ENCODE data around the gene MAP3K14. TPM values are rescaled to one million over a fixed set of nuclear protein-coding genes. Genes with fewer than 3 reads are reported as not detected.

The MAP3K14 gene
- total RNA-seq, 1 donor from 2014 or later, result 1.6 TPM

GRCh38 chr17:45273551-45273957, 43.3 kb downstream of the MAP3K14 start:
- Histone ChIP-seq H3K9ac (ENCODE audit: low read depth in 1 of 3, low read length in 3 of 3) (peak overlapping the region in 1 of 3 donors; percentile 40), H3K36me3 (ENCODE audit: control insufficient read depth in 3 of 3, insufficient read depth in 3 of 3, low read length in 3 of 3) (peaks cover 45 to 50% (median 47%) of the 10 kb centered on the region in 3 donors), H3K4me3 (ENCODE audit: low read length in 3 of 3) (no peak overlapping the region), H3K27ac (ENCODE audit: low read depth, low read length) (no peak overlapping the region), H3K9me3 (ENCODE audit: control insufficient read depth in 3 of 3, low read length in 3 of 3) (no peaks in the 10 kb centered on the region), H3K4me1 (ENCODE audit: control insufficient read depth in 3 of 3, insufficient read depth in 3 of 3, low read length in 3 of 3) (peaks cover 12 to 31% (median 21%) of the 10 kb centered on the region in 3 donors), H3K27me3 (ENCODE audit: control insufficient read depth in 3 of 3, insufficient read depth in 3 of 3, low read length in 3 of 3) (no peaks in the 10 kb centered on the region)

DNA sequence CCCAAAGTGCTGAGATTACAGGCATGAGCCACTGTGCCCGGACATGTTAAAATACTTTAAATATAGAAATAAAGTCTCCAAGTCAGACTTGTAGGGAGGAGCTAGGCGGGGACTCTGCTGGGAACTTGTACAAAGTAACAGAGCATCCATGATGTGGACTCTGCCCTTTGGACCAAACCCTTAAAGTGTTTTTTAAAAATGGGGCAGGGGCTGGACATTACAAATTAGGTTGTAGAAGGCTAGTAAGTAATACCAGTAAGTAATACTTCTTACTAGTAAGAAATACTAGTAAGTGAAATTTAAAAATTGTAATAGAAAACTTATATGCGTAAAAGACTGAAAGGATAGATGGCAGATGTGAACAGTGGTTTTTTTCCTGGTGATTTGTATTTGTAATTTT, 45.2 kb downstream of the MAP3K14 start:
- H3K27ac ChIP-seq (ENCODE audit: low read depth, low read length), result no peak overlapping the region
- H3K9ac ChIP-seq (ENCODE audit: low read depth in 1 of 3, low read length in 3 of 3), result no peak overlapping the region
- no peaks in the 10 kb centered on the region for H3K27me3 ChIP-seq (ENCODE audit: control insufficient read depth in 3 of 3, insufficient read depth in 3 of 3, low read length in 3 of 3)
- H3K9me3 ChIP-seq (ENCODE audit: control insufficient read depth in 3 of 3, low read length in 3 of 3), result no peaks in the 10 kb centered on the region
- no peak overlapping the region for H3K4me3 ChIP-seq (ENCODE audit: low read length in 3 of 3)
- peaks cover 58 to 69% (median 66%) of the 10 kb centered on the region in 3 donors for H3K36me3 ChIP-seq (ENCODE audit: control insufficient read depth in 3 of 3, insufficient read depth in 3 of 3, low read length in 3 of 3)
- peaks cover 0 to 19% (median 10%) of the 10 kb centered on the region in 3 donors for H3K4me1 ChIP-seq (ENCODE audit: control insufficient read depth in 3 of 3, insufficient read depth in 3 of 3, low read length in 3 of 3)

GRCh38 chr17:45270828-45271418, 45.9 kb downstream of the MAP3K14 start:
- peaks cover 60 to 73% (median 72%) of the 10 kb centered on the region in 3 donors for H3K36me3 ChIP-seq (ENCODE audit: control insufficient read depth in 3 of 3, insufficient read depth in 3 of 3, low read length in 3 of 3)

DNA sequence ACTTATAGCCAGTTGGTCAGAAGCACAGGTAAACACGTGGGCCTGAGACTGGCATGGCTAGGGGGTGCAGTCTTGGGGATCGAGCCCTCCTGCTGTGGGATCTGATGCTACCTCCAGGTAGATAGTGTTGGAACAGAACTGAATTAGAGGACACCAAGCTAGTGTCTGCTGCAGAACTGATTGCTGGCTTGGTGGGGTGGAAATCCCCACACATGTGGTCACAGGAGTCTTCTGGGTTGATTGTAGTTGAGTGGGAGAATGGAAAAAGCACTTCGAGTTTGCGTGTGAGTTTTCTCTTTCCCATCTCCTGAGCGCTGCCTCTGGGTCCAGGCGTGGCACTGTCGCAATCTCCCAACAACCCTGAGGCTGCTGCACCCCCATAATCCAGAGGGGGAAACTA, 46.9 kb downstream of the MAP3K14 start:
- Histone ChIP-seq H3K9ac (ENCODE audit: low read depth in 1 of 3, low read length in 3 of 3) (no peak overlapping the region), H3K9me3 (ENCODE audit: control insufficient read depth in 3 of 3, low read length in 3 of 3) (no peaks in the 10 kb centered on the region), H3K4me1 (ENCODE audit: control insufficient read depth in 3 of 3, insufficient read depth in 3 of 3, low read length in 3 of 3) (peaks cover 0 to 29% (median 14%) of the 10 kb centered on the region in 3 donors), H3K4me3 (ENCODE audit: low read length in 3 of 3) (no peak overlapping the region), H3K27me3 (ENCODE audit: control insufficient read depth in 3 of 3, insufficient read depth in 3 of 3, low read length in 3 of 3) (no peaks in the 10 kb centered on the region), H3K36me3 (ENCODE audit: control insufficient read depth in 3 of 3, insufficient read depth in 3 of 3, low read length in 3 of 3) (peaks cover 62 to 79% (median 74%) of the 10 kb centered on the region in 3 donors), H3K27ac (ENCODE audit: low read depth, low read length) (no peak overlapping the region)

More at GRCh38 chr17:45270828-45271418, 45.9 kb downstream of the MAP3K14 start:
- Histone ChIP-seq H3K27me3 (ENCODE audit: control insufficient read depth in 3 of 3, insufficient read depth in 3 of 3, low read length in 3 of 3) (no peaks in the 10 kb centered on the region), H3K9ac (ENCODE audit: low read depth in 1 of 3, low read length in 3 of 3) (no peak overlapping the region), H3K4me3 (ENCODE audit: low read length in 3 of 3) (no peak overlapping the region), H3K9me3 (ENCODE audit: control insufficient read depth in 3 of 3, low read length in 3 of 3) (no peaks in the 10 kb centered on the region), H3K27ac (ENCODE audit: low read depth, low read length) (no peak overlapping the region), H3K4me1 (ENCODE audit: control insufficient read depth in 3 of 3, insufficient read depth in 3 of 3, low read length in 3 of 3) (peaks cover 0 to 21% (median 11%) of the 10 kb centered on the region in 3 donors)

GRCh38 chr17:45267436-45268055, 49.3 kb downstream of the MAP3K14 start:
- Histone ChIP-seq H3K27me3 (ENCODE audit: control insufficient read depth in 3 of 3, insufficient read depth in 3 of 3, low read length in 3 of 3) (no peaks in the 10 kb centered on the region), H3K9me3 (ENCODE audit: control insufficient read depth in 3 of 3, low read length in 3 of 3) (no peaks in the 10 kb centered on the region), H3K36me3 (ENCODE audit: control insufficient read depth in 3 of 3, insufficient read depth in 3 of 3, low read length in 3 of 3) (peaks cover 59 to 75% (median 67%) of the 10 kb centered on the region in 3 donors), H3K4me3 (ENCODE audit: low read length in 3 of 3) (no peak overlapping the region), H3K9ac (ENCODE audit: low read depth in 1 of 3, low read length in 3 of 3) (no peak overlapping the region), H3K4me1 (ENCODE audit: control insufficient read depth in 3 of 3, insufficient read depth in 3 of 3, low read length in 3 of 3) (peaks cover 16 to 42% (median 30%) of the 10 kb centered on the region in 3 donors), H3K27ac (ENCODE audit: low read depth, low read length) (no peak overlapping the region)

DNA sequence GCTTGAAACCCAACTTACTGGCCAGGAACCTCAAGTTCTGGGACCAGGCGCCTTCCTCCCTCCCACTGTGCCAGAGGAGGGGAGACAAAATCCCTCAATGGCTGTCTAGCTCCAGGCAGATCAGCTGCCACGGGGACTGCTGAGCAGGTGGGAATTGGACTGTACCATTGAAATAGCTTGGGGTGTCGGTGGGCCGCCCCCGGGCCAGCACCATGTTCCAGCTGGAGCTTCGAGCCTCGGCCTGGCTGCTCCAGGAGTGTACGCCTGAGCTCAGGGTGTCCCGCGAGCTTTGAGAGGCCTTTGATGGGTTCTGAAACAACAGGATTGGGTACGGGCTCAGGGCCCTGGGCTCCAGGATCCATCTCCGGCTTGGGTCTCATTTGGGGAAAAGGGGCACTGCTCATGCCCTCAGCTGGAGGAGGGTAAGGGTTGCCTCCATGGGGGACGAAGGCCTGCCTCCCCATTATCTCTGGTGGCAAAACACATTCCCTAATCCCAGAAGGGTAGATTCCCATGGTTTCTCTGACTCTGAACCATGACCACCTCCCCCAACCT, 50.4 kb downstream of the MAP3K14 start:
- Histone ChIP-seq H3K27me3 (ENCODE audit: control insufficient read depth in 3 of 3, insufficient read depth in 3 of 3, low read length in 3 of 3) (no peaks in the 10 kb centered on the region), H3K4me3 (ENCODE audit: low read length in 3 of 3) (no peak overlapping the region), H3K36me3 (ENCODE audit: control insufficient read depth in 3 of 3, insufficient read depth in 3 of 3, low read length in 3 of 3) (peaks cover 56 to 70% (median 61%) of the 10 kb centered on the region in 3 donors), H3K4me1 (ENCODE audit: control insufficient read depth in 3 of 3, insufficient read depth in 3 of 3, low read length in 3 of 3) (peaks cover 24 to 50% (median 37%) of the 10 kb centered on the region in 3 donors), H3K9ac (ENCODE audit: low read depth in 1 of 3, low read length in 3 of 3) (peak overlapping the region in 1 of 3 donors; percentile 3), H3K9me3 (ENCODE audit: control insufficient read depth in 3 of 3, low read length in 3 of 3) (no peaks in the 10 kb centered on the region), H3K27ac (ENCODE audit: low read depth, low read length) (peak overlapping the region; percentile 69)

DNA sequence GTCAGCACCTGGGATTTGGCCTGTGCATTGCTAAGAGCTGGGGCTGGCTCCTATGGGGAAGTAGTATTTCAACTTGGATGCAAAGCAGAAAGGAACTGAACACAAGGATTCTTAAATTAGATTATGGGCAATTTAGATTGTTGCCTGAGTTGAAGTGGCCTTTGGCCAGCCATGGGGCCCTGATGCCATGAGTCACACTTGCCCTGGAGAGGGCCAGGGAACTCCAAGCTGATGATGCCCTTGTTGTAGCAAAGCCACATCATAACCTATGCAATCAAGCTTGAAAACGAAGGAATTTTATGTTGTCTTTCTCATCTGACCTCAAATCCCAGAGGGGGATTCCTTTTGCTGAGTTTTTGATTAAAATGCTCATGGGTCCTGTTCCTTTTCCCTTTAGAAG, 51.0 kb downstream of the MAP3K14 start:
- H3K36me3 ChIP-seq (ENCODE audit: control insufficient read depth in 3 of 3, insufficient read depth in 3 of 3, low read length in 3 of 3), result peaks cover 53 to 67% (median 57%) of the 10 kb centered on the region in 3 donors
- H3K4me1 ChIP-seq (ENCODE audit: control insufficient read depth in 3 of 3, insufficient read depth in 3 of 3, low read length in 3 of 3), result peaks cover 30 to 57% (median 44%) of the 10 kb centered on the region in 3 donors
- H3K9me3 ChIP-seq (ENCODE audit: control insufficient read depth in 3 of 3, low read length in 3 of 3), result no peaks in the 10 kb centered on the region
- H3K9ac ChIP-seq (ENCODE audit: low read depth in 1 of 3, low read length in 3 of 3), result peak overlapping the region in 1 of 3 donors; percentile 16
- peak overlapping the region; percentile 69 for H3K27ac ChIP-seq (ENCODE audit: low read depth, low read length)
- H3K27me3 ChIP-seq (ENCODE audit: control insufficient read depth in 3 of 3, insufficient read depth in 3 of 3, low read length in 3 of 3), result no peaks in the 10 kb centered on the region
- H3K4me3 ChIP-seq (ENCODE audit: low read length in 3 of 3), result no peak overlapping the region

DNA sequence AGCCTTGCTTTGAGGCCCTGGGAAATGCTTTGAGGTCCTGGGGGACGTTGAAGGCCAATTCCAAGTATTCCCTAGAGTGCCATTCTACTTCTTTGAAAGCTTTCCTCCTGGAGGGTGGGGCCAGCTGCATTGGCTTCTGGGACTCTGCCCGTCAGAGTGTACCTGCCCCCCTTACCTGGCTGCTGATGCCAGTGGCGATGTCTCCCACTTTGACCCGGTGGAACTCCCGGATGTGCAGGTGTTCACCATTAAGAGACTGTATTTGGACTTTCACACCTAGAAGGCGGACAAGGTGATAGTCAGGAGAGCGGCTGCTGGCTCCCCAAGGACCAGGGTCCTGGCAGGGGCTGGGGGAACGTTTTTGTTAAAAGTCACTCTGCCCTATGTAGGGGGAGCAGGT, 51.8 kb downstream of the MAP3K14 start:
- Histone ChIP-seq H3K27ac (ENCODE audit: low read depth, low read length) (no peak overlapping the region), H3K9me3 (ENCODE audit: control insufficient read depth in 3 of 3, low read length in 3 of 3) (no peaks in the 10 kb centered on the region), H3K4me3 (ENCODE audit: low read length in 3 of 3) (no peak overlapping the region), H3K4me1 (ENCODE audit: control insufficient read depth in 3 of 3, insufficient read depth in 3 of 3, low read length in 3 of 3) (peaks cover 34 to 65% (median 52%) of the 10 kb centered on the region in 3 donors), H3K9ac (ENCODE audit: low read depth in 1 of 3, low read length in 3 of 3) (peak overlapping the region in 1 of 3 donors; percentile 78), H3K27me3 (ENCODE audit: control insufficient read depth in 3 of 3, insufficient read depth in 3 of 3, low read length in 3 of 3) (no peaks in the 10 kb centered on the region), H3K36me3 (ENCODE audit: control insufficient read depth in 3 of 3, insufficient read depth in 3 of 3, low read length in 3 of 3) (peaks cover 46 to 59% (median 49%) of the 10 kb centered on the region in 3 donors)

GRCh38 chr17:45264430-45264829, 52.4 kb downstream of the MAP3K14 start:
- Histone ChIP-seq H3K36me3 (ENCODE audit: control insufficient read depth in 3 of 3, insufficient read depth in 3 of 3, low read length in 3 of 3) (peaks cover 40 to 53% (median 43%) of the 10 kb centered on the region in 3 donors), H3K27me3 (ENCODE audit: control insufficient read depth in 3 of 3, insufficient read depth in 3 of 3, low read length in 3 of 3) (no peaks in the 10 kb centered on the region), H3K4me3 (ENCODE audit: low read length in 3 of 3) (no peak overlapping the region), H3K4me1 (ENCODE audit: control insufficient read depth in 3 of 3, insufficient read depth in 3 of 3, low read length in 3 of 3) (peaks cover 34 to 67% (median 52%) of the 10 kb centered on the region in 3 donors), H3K9ac (ENCODE audit: low read depth in 1 of 3, low read length in 3 of 3) (peak overlapping the region in 1 of 3 donors; percentile 78), H3K27ac (ENCODE audit: low read depth, low read length) (no peak overlapping the region), H3K9me3 (ENCODE audit: control insufficient read depth in 3 of 3, low read length in 3 of 3) (no peaks in the 10 kb centered on the region)

DNA sequence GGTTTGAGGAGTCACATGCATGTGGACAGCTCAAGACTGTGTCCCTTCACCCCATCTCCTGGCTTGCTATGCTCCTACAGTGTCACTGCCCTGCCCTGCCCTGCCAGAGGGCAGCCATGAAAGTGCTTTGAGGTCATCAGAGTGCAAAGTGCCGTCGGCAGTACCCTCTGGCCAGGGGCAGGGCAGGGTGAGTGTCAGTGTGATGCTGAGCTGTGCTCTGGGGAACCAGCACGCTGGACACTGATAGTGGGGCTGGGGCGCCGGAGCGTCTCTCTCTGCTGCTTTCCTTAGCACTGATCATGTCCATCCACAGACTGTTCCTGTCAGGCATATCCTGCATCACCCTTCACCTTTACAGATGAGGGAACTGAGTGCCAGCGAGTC, 53.4 kb downstream of the MAP3K14 start:
- Histone ChIP-seq H3K4me3 (ENCODE audit: low read length in 3 of 3) (peak overlapping the region in 1 of 3 donors; percentile 6), H3K36me3 (ENCODE audit: control insufficient read depth in 3 of 3, insufficient read depth in 3 of 3, low read length in 3 of 3) (peaks cover 31 to 45% (median 34%) of the 10 kb centered on the region in 3 donors), H3K4me1 (ENCODE audit: control insufficient read depth in 3 of 3, insufficient read depth in 3 of 3, low read length in 3 of 3) (peaks cover 34 to 67% (median 52%) of the 10 kb centered on the region in 3 donors), H3K27ac (ENCODE audit: low read depth, low read length) (peak overlapping the region; percentile 31), H3K9ac (ENCODE audit: low read depth in 1 of 3, low read length in 3 of 3) (peak overlapping the region; percentile 3 to 78 (median 11)), H3K9me3 (ENCODE audit: control insufficient read depth in 3 of 3, low read length in 3 of 3) (no peaks in the 10 kb centered on the region), H3K27me3 (ENCODE audit: control insufficient read depth in 3 of 3, insufficient read depth in 3 of 3, low read length in 3 of 3) (no peaks in the 10 kb centered on the region)

Measured in skeletal muscle tissue (tissue), 4 donors.